MCF 10A (cell line): ENCODE measurements around the gene PIEZO2. TPM values are rescaled to one million over a fixed set of nuclear protein-coding genes. Genes with fewer than 3 reads are reported as not detected.

Experiments
- BruUV-seq: library from RNA; stranded (reverse); fragments of 400-500 nt; replicated peaks from 2 replicates; lab custom pipeline; 2021; lab: Mats Ljungman, UMichigan
- CTCF ChIA-PET: fragments of 300-600 bp; sonication (Branson Sonifier 250); formaldehyde crosslinking; extraction: SDS; loops from one replicate; lab custom pipeline; 2021; ENCODE audit warnings: antibody characterized with exemption, inconsistent platforms; lab: Yijun Ruan, JAX
- POLR2A ChIA-PET: fragments of 300-600, 350-650 bp; sonication (Branson Sonifier 250); formaldehyde crosslinking; extraction: SDS; loops from one replicate; lab custom pipeline; 2020; ENCODE audit warnings: antibody characterized with exemption, inconsistent platforms; lab: Yijun Ruan, JAX
- DNase-seq: peaks from one replicate; pipeline ENCODE4 v3.0.0-alpha.2; 2018; ENCODE audit not compliant: unreplicated experiment
- H3K27ac Mint-ChIP-seq: one replicate; pipeline ENCODE4 v1.8.0; 2022; ENCODE audit warnings: mild to moderate bottlenecking, low read depth, mixed read lengths; ENCODE audit not compliant: unreplicated experiment
- H3K27me3 Mint-ChIP-seq: one replicate; pipeline ENCODE4 v1.8.0; 2022; ENCODE audit warnings: mixed read lengths; ENCODE audit not compliant: insufficient read depth, unreplicated experiment
- H3K36me3 Mint-ChIP-seq: one replicate; pipeline ENCODE4 v1.8.0; 2022; ENCODE audit warnings: mild to moderate bottlenecking, moderate library complexity, mixed read lengths; ENCODE audit not compliant: insufficient read depth, unreplicated experiment
- H3K4me1 Mint-ChIP-seq: one replicate; pipeline ENCODE4 v1.8.0; 2022; ENCODE audit warnings: mixed read lengths; ENCODE audit not compliant: insufficient read depth, unreplicated experiment
- H3K4me3 Mint-ChIP-seq: one replicate; pipeline ENCODE4 v1.8.0; 2022; ENCODE audit warnings: mild to moderate bottlenecking, moderate library complexity, mixed read lengths; ENCODE audit not compliant: unreplicated experiment
- H3K9me3 Mint-ChIP-seq: one replicate; pipeline ENCODE4 v1.8.0; 2022; ENCODE audit warnings: mixed read lengths; ENCODE audit not compliant: unreplicated experiment
- intact Hi-C: fragments of 100-400 bp; cut with micrococcal nuclease; formaldehyde crosslinking; loops from 2 replicates; pipeline ENCODE4 v1.14.1; 2022
- total RNA-seq: library from RNA; stranded (reverse); gene quantifications from 2 replicates; pipeline ENCODE4 v1.2.3, GENCODE V29; 2022
- TF ChIP-seq, protein P1 (sequence below): fragments of 200-600 bp; IDR thresholded peaks from one replicate; pipeline ENCODE4 v1.8.0; 2022; ENCODE audit warnings: antibody characterized with exemption, mild to moderate bottlenecking; ENCODE audit not compliant: unreplicated experiment

PIEZO2 gene
- total RNA-seq, 1 experiment from 2014 or later: 0.49 TPM

DNA sequence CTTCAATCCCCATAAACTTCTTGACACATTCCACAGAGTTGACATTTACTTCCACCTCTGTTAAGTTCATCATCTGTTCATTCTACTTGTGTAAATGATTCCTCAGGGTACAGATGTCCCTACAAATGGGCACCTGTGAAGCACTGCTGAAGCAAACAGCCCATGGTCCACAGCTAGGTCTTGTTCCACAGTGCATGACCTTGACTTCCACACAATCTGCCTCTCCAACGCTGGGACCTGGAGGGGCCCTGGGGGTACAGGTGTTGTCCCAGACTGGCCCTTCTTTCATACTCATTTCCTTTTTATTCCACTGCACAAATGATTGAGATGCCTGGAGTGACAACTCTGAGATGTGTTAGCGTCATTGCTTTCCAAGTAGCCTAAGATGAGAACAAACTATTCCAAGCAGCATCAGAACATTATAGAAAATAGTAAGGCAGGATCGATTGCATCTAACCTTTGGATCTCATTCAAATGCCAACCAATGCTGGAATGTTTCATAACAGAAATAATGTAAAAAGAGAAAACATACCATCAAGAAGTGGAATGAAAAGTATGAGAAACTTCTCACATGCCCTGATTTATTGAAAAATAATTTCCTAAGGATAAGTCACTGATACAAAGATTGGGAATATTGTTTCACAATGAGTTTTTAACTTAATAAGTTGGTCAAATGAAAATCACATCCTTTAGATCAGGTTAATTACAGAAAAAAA is 31.2 kb downstream of the PIEZO2 start:
- no peak overlapping the region for H3K27ac Mint-ChIP-seq
- ChIA-PET POLR2A (no interaction called here), CTCF (interaction anchor here (0.5 to 2.0 kb wide), 2 partner anchors 36 to 63 kb away, joined by 3 to 6 read pairs; no protein-coding TSS in a partner anchor)
- H3K4me1 Mint-ChIP-seq: peaks cover 8% of the 10 kb centered on the region
- no peaks in the 10 kb centered on the region for H3K27me3 Mint-ChIP-seq
- BruUV-seq: no TSS peak
- intact Hi-C loops: no loop called here
- no peak overlapping the region for H3K4me3 Mint-ChIP-seq
- no peak for DNase-seq
- TF ChIP-seq, protein P1, sequence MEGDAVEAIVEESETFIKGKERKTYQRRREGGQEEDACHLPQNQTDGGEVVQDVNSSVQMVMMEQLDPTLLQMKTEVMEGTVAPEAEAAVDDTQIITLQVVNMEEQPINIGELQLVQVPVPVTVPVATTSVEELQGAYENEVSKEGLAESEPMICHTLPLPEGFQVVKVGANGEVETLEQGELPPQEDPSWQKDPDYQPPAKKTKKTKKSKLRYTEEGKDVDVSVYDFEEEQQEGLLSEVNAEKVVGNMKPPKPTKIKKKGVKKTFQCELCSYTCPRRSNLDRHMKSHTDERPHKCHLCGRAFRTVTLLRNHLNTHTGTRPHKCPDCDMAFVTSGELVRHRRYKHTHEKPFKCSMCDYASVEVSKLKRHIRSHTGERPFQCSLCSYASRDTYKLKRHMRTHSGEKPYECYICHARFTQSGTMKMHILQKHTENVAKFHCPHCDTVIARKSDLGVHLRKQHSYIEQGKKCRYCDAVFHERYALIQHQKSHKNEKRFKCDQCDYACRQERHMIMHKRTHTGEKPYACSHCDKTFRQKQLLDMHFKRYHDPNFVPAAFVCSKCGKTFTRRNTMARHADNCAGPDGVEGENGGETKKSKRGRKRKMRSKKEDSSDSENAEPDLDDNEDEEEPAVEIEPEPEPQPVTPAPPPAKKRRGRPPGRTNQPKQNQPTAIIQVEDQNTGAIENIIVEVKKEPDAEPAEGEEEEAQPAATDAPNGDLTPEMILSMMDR: no peak
- no peaks in the 10 kb centered on the region for H3K36me3 Mint-ChIP-seq
- no peaks in the 10 kb centered on the region for H3K9me3 Mint-ChIP-seq

DNA sequence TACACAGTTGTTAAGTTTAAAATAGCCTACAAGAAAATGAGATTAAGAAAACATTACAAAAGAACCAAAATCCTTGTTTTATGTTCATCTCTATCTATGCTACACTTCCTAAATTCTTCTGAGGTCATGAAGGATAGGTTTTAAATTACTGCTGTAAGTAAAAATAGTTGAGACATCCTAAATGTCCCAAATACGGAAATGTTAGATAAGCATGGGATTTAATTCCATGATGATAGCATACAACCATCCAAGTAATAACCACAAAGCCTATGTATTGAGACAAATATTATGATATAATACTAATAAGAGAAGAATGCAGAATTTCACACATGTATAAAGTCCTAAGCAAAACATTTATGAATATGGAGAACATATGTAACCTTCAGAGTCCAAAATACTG is 34.1 kb downstream of the PIEZO2 start:
- BruUV-seq: no TSS peak
- TF ChIP-seq, protein P1: no peak
- Mint-ChIP-seq H3K4me1 (peaks cover 7% of the 10 kb centered on the region), H3K4me3 (no peak overlapping the region), H3K27ac (no peak overlapping the region), H3K9me3 (no peaks in the 10 kb centered on the region), H3K27me3 (no peaks in the 10 kb centered on the region), H3K36me3 (no peaks in the 10 kb centered on the region)
- POLR2A ChIA-PET: interaction anchor here (0.7 kb wide), 1 partner anchor 29 kb away, joined by 4 read pairs; no protein-coding TSS in a partner anchor
- CTCF ChIA-PET: no interaction called here
- DNase-seq: no peak
- intact Hi-C loops: no loop called here

DNA sequence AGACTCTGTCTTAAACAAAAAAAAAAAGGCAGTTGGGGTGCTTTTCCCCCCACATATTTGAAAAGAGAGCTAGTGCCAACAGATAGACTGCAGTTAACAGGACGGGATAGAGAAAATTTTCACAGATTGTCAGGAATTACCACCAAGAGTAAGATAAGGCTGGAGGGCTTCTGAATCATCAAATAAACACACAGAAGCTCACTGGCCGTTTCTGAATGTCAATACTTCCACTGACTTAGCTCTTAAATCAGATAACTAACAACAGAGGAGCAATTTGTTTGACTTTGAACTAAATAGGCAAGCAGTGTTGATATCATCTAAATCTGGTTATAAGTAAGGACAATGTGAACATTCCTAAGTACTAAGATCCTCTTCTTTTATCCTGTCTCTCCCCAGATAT is 34.7 kb downstream of the PIEZO2 start:
- peaks cover under 1% of the 10 kb centered on the region for H3K4me1 Mint-ChIP-seq
- no peak overlapping the region for H3K4me3 Mint-ChIP-seq
- CTCF ChIA-PET: interaction anchor here (0.7 kb wide), 1 partner anchor 20 kb away, joined by 3 read pairs; no protein-coding TSS in a partner anchor

DNA sequence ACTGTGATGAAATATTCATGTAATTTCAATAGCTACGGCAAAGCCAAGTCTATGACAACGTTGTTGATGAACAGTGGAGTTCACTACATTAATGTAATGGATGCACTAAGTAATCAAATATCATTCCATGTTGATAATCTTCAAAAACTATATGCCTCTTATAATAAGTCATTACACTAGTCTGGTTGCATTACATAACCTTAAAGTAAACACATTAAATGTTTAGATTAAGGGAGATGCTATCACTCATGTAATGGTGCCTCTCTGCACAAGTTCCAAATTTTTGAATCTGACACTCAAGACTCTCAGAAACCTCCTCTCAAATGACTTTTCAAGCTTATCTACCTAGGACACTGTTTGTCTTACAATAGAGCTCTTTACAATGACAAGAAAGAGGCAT is 35.4 kb downstream of the PIEZO2 start:
- no peak overlapping the region for H3K4me3 Mint-ChIP-seq

More for the DNA sequence above, 34.7 kb downstream of the PIEZO2 start:
- no peak overlapping the region for H3K27ac Mint-ChIP-seq
- H3K9me3 Mint-ChIP-seq: no peaks in the 10 kb centered on the region
- TF ChIP-seq, protein P1: no peak
- BruUV-seq: no TSS peak
- H3K36me3 Mint-ChIP-seq: no peaks in the 10 kb centered on the region
- intact Hi-C loops: no loop called here
- POLR2A ChIA-PET: no interaction called here
- H3K27me3 Mint-ChIP-seq: no peaks in the 10 kb centered on the region
- no peak for DNase-seq

More for the DNA sequence above, 35.4 kb downstream of the PIEZO2 start:
- intact Hi-C loops: no loop called here
- Mint-ChIP-seq H3K36me3 (no peaks in the 10 kb centered on the region), H3K4me1 (no peaks in the 10 kb centered on the region), H3K9me3 (no peaks in the 10 kb centered on the region), H3K27ac (no peak overlapping the region), H3K27me3 (no peaks in the 10 kb centered on the region)
- TF ChIP-seq, protein P1: no peak
- no TSS peak for BruUV-seq
- POLR2A ChIA-PET: no interaction called here
- CTCF ChIA-PET: no interaction called here
- no peak for DNase-seq
